ENCODE results near the gene SIK3.

SIK3 gene

GRCh38 chr11:117064275-117064674 is 34.0 kb downstream of the SIK3 start:
- TF ChIP-seq SIN3A (IDR thresholded peaks at IDR 0.05; ENCODE audit: borderline replicate concordance, insufficient read depth, low read length) (no peak), TAF1 (IDR thresholded peaks at IDR 0.05; ENCODE audit: borderline replicate concordance, insufficient read depth, low read length) (no peak), POLR2AphosphoS5 (IDR thresholded peaks at IDR 0.05; ENCODE audit: low read depth, low read length) (no peak), REST (IDR thresholded peaks at IDR 0.05; ENCODE audit: insufficient read depth in 1 of 2, low read depth in 2 of 2, low read length in 2 of 2) (no peak), FOXP2 (optimal IDR thresholded peaks at IDR 0.05; ENCODE audit: borderline replicate concordance, extremely low read depth, extremely low read length, insufficient read depth) (no peak)

GRCh38 chr11:117062498-117062897 is 35.7 kb downstream of the SIK3 start:
- TF ChIP-seq POLR2AphosphoS5 (IDR thresholded peaks at IDR 0.05; ENCODE audit: low read depth, low read length), result no peak
- no peak for TF ChIP-seq TAF1 (IDR thresholded peaks at IDR 0.05; ENCODE audit: borderline replicate concordance, insufficient read depth, low read length)

- TF ChIP-seq POLR2AphosphoS5 (IDR thresholded peaks at IDR 0.05; ENCODE audit: low read depth, low read length), result no peak
- TF ChIP-seq FOXP2 (optimal IDR thresholded peaks at IDR 0.05; ENCODE audit: borderline replicate concordance, extremely low read depth, extremely low read length, insufficient read depth), result no peak
- TF ChIP-seq TAF1 (IDR thresholded peaks at IDR 0.05; ENCODE audit: borderline replicate concordance, insufficient read depth, low read length), result no peak
- TF ChIP-seq SIN3A (IDR thresholded peaks at IDR 0.05; ENCODE audit: borderline replicate concordance, insufficient read depth, low read length), result no peak
- no peak for TF ChIP-seq REST (IDR thresholded peaks at IDR 0.05; ENCODE audit: insufficient read depth in 1 of 2, low read depth in 2 of 2, low read length in 2 of 2)
Observed at GRCh38 chr11:117061256-117061655, 37.0 kb downstream of the SIK3 start.

- TF ChIP-seq TAF1 (IDR thresholded peaks at IDR 0.05; ENCODE audit: borderline replicate concordance, insufficient read depth, low read length), result no peak
- no peak for TF ChIP-seq FOXP2 (optimal IDR thresholded peaks at IDR 0.05; ENCODE audit: borderline replicate concordance, extremely low read depth, extremely low read length, insufficient read depth)
- no peak for TF ChIP-seq POLR2AphosphoS5 (IDR thresholded peaks at IDR 0.05; ENCODE audit: low read depth, low read length)
- TF ChIP-seq REST (IDR thresholded peaks at IDR 0.05; ENCODE audit: insufficient read depth in 1 of 2, low read depth in 2 of 2, low read length in 2 of 2), result no peak
- TF ChIP-seq SIN3A (IDR thresholded peaks at IDR 0.05; ENCODE audit: borderline replicate concordance, insufficient read depth, low read length), result no peak
Observed at GRCh38 chr11:117059611-117060148, 38.5 kb downstream of the SIK3 start.

- TF ChIP-seq TAF1 (IDR thresholded peaks at IDR 0.05; ENCODE audit: borderline replicate concordance, insufficient read depth, low read length) (no peak), SIN3A (IDR thresholded peaks at IDR 0.05; ENCODE audit: borderline replicate concordance, insufficient read depth, low read length) (0 out of 2 replicates have a peak, but pooled peaks have one; percentile 67)
Observed at GRCh38 chr11:117058761-117059261, 39.4 kb downstream of the SIK3 start.

GRCh38 chr11:117057727-117058126 is 40.5 kb downstream of the SIK3 start:
- TF ChIP-seq SIN3A (IDR thresholded peaks at IDR 0.05; ENCODE audit: borderline replicate concordance, insufficient read depth, low read length), result no peak
- no peak for TF ChIP-seq REST (IDR thresholded peaks at IDR 0.05; ENCODE audit: insufficient read depth in 1 of 2, low read depth in 2 of 2, low read length in 2 of 2)
- TF ChIP-seq POLR2AphosphoS5 (IDR thresholded peaks at IDR 0.05; ENCODE audit: low read depth, low read length), result no peak
- TF ChIP-seq FOXP2 (optimal IDR thresholded peaks at IDR 0.05; ENCODE audit: borderline replicate concordance, extremely low read depth, extremely low read length, insufficient read depth), result no peak
- no peak for TF ChIP-seq TAF1 (IDR thresholded peaks at IDR 0.05; ENCODE audit: borderline replicate concordance, insufficient read depth, low read length)
